IMR-90 (cell line): ENCODE data around the gene SPESP1. TPM values are rescaled to one million over a fixed set of nuclear protein-coding genes. Genes with fewer than 3 reads are reported as not detected.

Experiments
- ATAC-seq: fragments of 200-7000 bp; cut with Tn5 transposase; 2 replicates; pipeline ENCODE4 v1.9.1; 2020; ENCODE audit warnings: low read depth, mild to moderate bottlenecking, moderate library complexity
- BruUV-seq: library from RNA; stranded (reverse); fragments of 400-500 nt; replicated peaks from 2 replicates; lab custom pipeline; 2021; lab: Mats Ljungman, UMichigan
- CTCF ChIA-PET: fragments of 300-600 bp; formaldehyde crosslinking; extraction: SDS; loops from one replicate; lab custom pipeline; 2021; ENCODE audit warnings: antibody characterized with exemption; lab: Yijun Ruan, JAX
- POLR2A ChIA-PET: fragments of 300-600 bp; sonication (Branson Sonifier 250); formaldehyde crosslinking; loops from one replicate; lab custom pipeline; 2022; ENCODE audit warnings: antibody characterized with exemption; ENCODE audit not compliant: unreplicated experiment; lab: Charles Lee
- DNase-seq: peaks from one replicate; pipeline ENCODE4 v3.0.0; 2013
- H2AFZ ChIP-seq: replicated peaks from 2 replicates; pipeline ENCODE3; 2013; ENCODE audit warnings: low read length, mild to moderate bottlenecking; ENCODE audit not compliant: poor library complexity
- H2AK5ac ChIP-seq: 2 replicates; pipeline ENCODE4 v1.6.1; 2013; ENCODE audit warnings: low read depth, low read length, inconsistent platforms
- H2AK9ac ChIP-seq: replicated peaks from 2 replicates; pipeline ENCODE3; 2013; ENCODE audit warnings: mild to moderate bottlenecking, low read depth, low read length, moderate library complexity; ENCODE audit not compliant: poor library complexity
- H2BK120ac ChIP-seq: 2 replicates; pipeline ENCODE4 v1.6.1; 2013; ENCODE audit warnings: low read depth, low read length, inconsistent platforms
- H2BK15ac ChIP-seq: 3 replicates; pipeline ENCODE4 v1.6.1; 2013; ENCODE audit warnings: low read depth, low read length, inconsistent platforms
- H2BK20ac ChIP-seq: 2 replicates; pipeline ENCODE4 v1.6.1; 2013; ENCODE audit warnings: low read depth, mild to moderate bottlenecking, inconsistent platforms, low read length, moderate library complexity
- H2BK5ac ChIP-seq: 2 replicates; pipeline ENCODE4 v1.6.1; 2013; ENCODE audit warnings: mild to moderate bottlenecking, low read depth, low read length, inconsistent platforms; ENCODE audit not compliant: poor library complexity, severe bottlenecking
- H3K14ac ChIP-seq: replicated peaks from 2 replicates; pipeline ENCODE4 v1.6.1; 2013; ENCODE audit warnings: low read depth, low read length, inconsistent platforms
- H3K18ac ChIP-seq: 2 replicates; pipeline ENCODE4 v1.6.1; 2013; ENCODE audit warnings: low read depth, low read length, control low read depth
- H3K23ac ChIP-seq: 2 replicates; pipeline ENCODE4 v1.6.1; 2013; ENCODE audit warnings: low read depth, low read length, inconsistent platforms
- H3K27ac ChIP-seq: 2 replicates; pipeline ENCODE4 v1.5.1; 2013; ENCODE audit warnings: mild to moderate bottlenecking, control low read depth, low read length; ENCODE audit not compliant: insufficient read depth
- H3K27me3 ChIP-seq: 2 replicates; pipeline ENCODE4 v1.6.1; 2013; ENCODE audit warnings: low read length; ENCODE audit not compliant: control insufficient read depth, insufficient read depth
- H3K36me3 ChIP-seq: 2 replicates; pipeline ENCODE4 v1.6.1; 2013; ENCODE audit warnings: low read length, mixed read lengths; ENCODE audit not compliant: control insufficient read depth, insufficient read depth
- H3K4ac ChIP-seq: 2 replicates; pipeline ENCODE4 v1.6.1; 2013; ENCODE audit warnings: low read depth, low read length, inconsistent platforms
- H3K4me1 ChIP-seq: 2 replicates; pipeline ENCODE4 v1.6.1; 2013; ENCODE audit warnings: low read length, mixed read lengths; ENCODE audit not compliant: control insufficient read depth, insufficient read depth
- H3K4me2 ChIP-seq: 2 replicates; pipeline ENCODE4 v1.6.1; 2013; ENCODE audit warnings: low read depth, mild to moderate bottlenecking, control low read depth, low read length, moderate library complexity
- H3K4me3 ChIP-seq: 2 replicates; pipeline ENCODE4 v1.5.1; 2013; ENCODE audit warnings: low read depth, mild to moderate bottlenecking, control low read depth, low read length, moderate library complexity; ENCODE audit not compliant: insufficient read depth
- H3K56ac ChIP-seq: 2 replicates; pipeline ENCODE4 v1.6.1; 2013; ENCODE audit warnings: low read length, inconsistent platforms; ENCODE audit not compliant: insufficient read depth; ENCODE audit errors: extremely low read depth
- H3K79me1 ChIP-seq, 2 experiments: 2 replicates each; pipeline ENCODE4 v1.6.1; 2013; ENCODE audit warnings: low read length in 2 of 2, inconsistent platforms in 1 of 2, low read depth in 1 of 2
- H3K9ac ChIP-seq: 2 replicates; pipeline ENCODE4 v1.6.1; 2013; ENCODE audit warnings: low read depth, low read length, control low read depth
- H3K9me1 ChIP-seq: 2 replicates; pipeline ENCODE4 v1.6.1; 2013; ENCODE audit warnings: low read length, inconsistent platforms; ENCODE audit not compliant: insufficient read depth
- H3K9me3 ChIP-seq: 2 replicates; pipeline ENCODE4 v1.6.1; 2013; ENCODE audit warnings: low read length; ENCODE audit not compliant: control insufficient read depth, insufficient read depth
- H4K20me1 ChIP-seq: 2 replicates; pipeline ENCODE4 v1.6.1; 2013; ENCODE audit warnings: low read length, inconsistent platforms; ENCODE audit not compliant: insufficient read depth
- H4K5ac ChIP-seq: 2 replicates; pipeline ENCODE4 v1.6.1; 2013; ENCODE audit warnings: mild to moderate bottlenecking, low read depth, low read length, control low read depth
- H4K8ac ChIP-seq, 2 experiments: 2 replicates each; pipeline ENCODE4 v1.6.1; 2013; ENCODE audit warnings: low read depth in 2 of 2, low read length in 2 of 2, control low read depth in 1 of 2, inconsistent platforms in 1 of 2
- H4K91ac ChIP-seq: 2 replicates; pipeline ENCODE4 v1.6.1; 2013; ENCODE audit warnings: low read depth, low read length, inconsistent platforms; ENCODE audit not compliant: insufficient read depth
- CEBPB ChIP-seq: IDR thresholded peaks from 2 replicates; pipeline ENCODE4 v1.6.1; 2012; ENCODE audit warnings: low read depth, low read length, improper control_type of control experiment
- CHD1 ChIP-seq: IDR thresholded peaks from 2 replicates; pipeline ENCODE4 v1.6.1; 2012; ENCODE audit warnings: low read depth, low read length, improper control_type of control experiment
- FOS ChIP-seq: fragments of 150-350 bp; IDR thresholded peaks from 2 replicates; pipeline ENCODE4 v1.6.1; 2016; ENCODE audit warnings: low read depth, low read length
- MAFK ChIP-seq: IDR thresholded peaks from 2 replicates; pipeline ENCODE4 v1.6.1; 2012; ENCODE audit warnings: low read depth, low read length, improper control_type of control experiment
- MXI1 ChIP-seq: IDR thresholded peaks from 2 replicates; pipeline ENCODE4 v1.6.1; 2012; ENCODE audit warnings: low read depth, mild to moderate bottlenecking, low read length, moderate library complexity, borderline replicate concordance
- POLR2A ChIP-seq: IDR thresholded peaks from 2 replicates; pipeline ENCODE4 v1.6.1; 2012; ENCODE audit warnings: mild to moderate bottlenecking, low read depth, low read length
- RAD21 ChIP-seq: IDR thresholded peaks from 2 replicates; pipeline ENCODE4 v1.6.1; 2012; ENCODE audit warnings: low read length, improper control_type of control experiment
- RCOR1 ChIP-seq: IDR thresholded peaks from 2 replicates; pipeline ENCODE4 v1.6.1; 2012; ENCODE audit warnings: mild to moderate bottlenecking, low read length, improper control_type of control experiment; ENCODE audit not compliant: insufficient replicate concordance
- SMC3 ChIP-seq: fragments of 150-350 bp; IDR thresholded peaks from 2 replicates; pipeline ENCODE4 v1.6.1; 2016; ENCODE audit warnings: low read depth, mild to moderate bottlenecking, antibody characterized with exemption, low read length, moderate library complexity
- WGBS, 2 experiments: methylation state at CpG; one replicate each; pipeline versions ENCODE4 v1.1.5 to v1.1.7; 2013; ENCODE audit warnings: missing lambda C conversion rate in 2 of 2; ENCODE audit not compliant: insufficient read length in 1 of 2; ENCODE audit errors: extremely low coverage in 2 of 2; 5-methylcytosine and 5-hydroxymethylcytosine counted together
- dilution Hi-C: fragments of 300-500 bp; cut with HindIII; formaldehyde crosslinking; loops from one replicate; pipeline ENCODE4 v1.14.3; 2018; ENCODE audit warnings: low sequenced_read_pairs; ENCODE audit not compliant: unreplicated experiment
- in situ Hi-C: fragments of 300-500 bp; cut with MboI; formaldehyde crosslinking; loops from 3 replicates; pipeline ENCODE4 v1.14.3; 2019; ENCODE audit warnings: low sequenced_read_pairs, inconsistent platforms, mixed read lengths
- intact Hi-C: fragments of 100-400 bp; cut with micrococcal nuclease; formaldehyde crosslinking; loops from 2 replicates; pipeline ENCODE4 v1.10.0; 2022
- polyA plus RNA-seq, 3 experiments: library from polyadenylated mRNA; depleted of rRNA; stranded (reverse); fragments of >200 nt; gene quantifications; 2 replicates each; pipeline ENCODE4 v1.2.3, GENCODE V29; 2012; ENCODE audit warnings: low replicate concordance in 1 of 3
- total RNA-seq: library from RNA; depleted of rRNA; stranded (reverse); fragments of >200 nt; gene quantifications from 2 replicates; pipeline ENCODE4 v1.2.3, GENCODE V29; 2012

Gene SPESP1
- total and polyA plus RNA-seq, 2 of the 4 experiments (the other 2 are of a cell fraction): 2.9 to 3.0 TPM

GRCh38 chr15:68979006-68979405 lies 48.7 kb downstream of the SPESP1 start:
- in situ Hi-C loops (no loop called here), dilution Hi-C loops (no loop called here), intact Hi-C loops (no loop called here)
- TF ChIP-seq CEBPB: no peak
- no peak for TF ChIP-seq FOS
- no peak for TF ChIP-seq MXI1
- TF ChIP-seq RCOR1: no peak
- TF ChIP-seq POLR2A: no peak
- no peak for TF ChIP-seq CHD1
- TF ChIP-seq MAFK: no peak
- TF ChIP-seq RAD21: no peak
- no peak for TF ChIP-seq SMC3
- Histone ChIP-seq H3K9ac (no peak overlapping the region), H4K91ac (no peak overlapping the region), H3K27me3 (peaks cover 11% of the 10 kb centered on the region), H3K27ac (no peak overlapping the region), H3K56ac (no peak overlapping the region), H3K4me3 (no peak overlapping the region), H3K36me3 (no peaks in the 10 kb centered on the region), H3K9me1 (no peaks in the 10 kb centered on the region), H2AFZ (no peak overlapping the region), H2BK5ac (no peak overlapping the region), H2BK20ac (no peak overlapping the region), H2BK120ac (no peak overlapping the region), H2BK15ac (no peak overlapping the region), H4K20me1 (no peaks in the 10 kb centered on the region), H3K23ac (no peak overlapping the region), H3K4me2 (no peak overlapping the region), H4K8ac (no peak overlapping the region), H3K79me1 (no peaks in the 10 kb centered on the region), H3K14ac (no peak overlapping the region), H2AK5ac (no peak overlapping the region), H3K18ac (no peak overlapping the region), H4K5ac (no peak overlapping the region), H3K4ac (no peak overlapping the region), H3K9me3 (0 out of 2 replicates have a peak, but pooled peaks cover 2% of the 10 kb centered on the region), H2AK9ac (no peak overlapping the region), H3K4me1 (no peaks in the 10 kb centered on the region)
- BruUV-seq: no TSS peak
- ChIA-PET POLR2A (no interaction called here), CTCF (no interaction called here)
- no peak for DNase-seq
- WGBS, 2 experiments: no CpG with 5 or more reads among the region's 3 CpGs
- ATAC-seq: no peak
